Right lobe of liver (tissue), 4 donors: ENCODE data around the gene ZFPM1.

Experiments
- POLR2A ChIP-seq: fragments of 450-650 bp; IDR thresholded peaks from one replicate; pipeline ENCODE4 v1.6.1; 2017; ENCODE audit warnings: antibody characterized with exemption, mild to moderate bottlenecking
- TF ChIP-seq, protein P1 (sequence below), 4 donors: fragments of 200-600 bp in 3 of 4; fragments of 450-650 bp in 1 of 4; IDR thresholded peaks; one replicate each; pipeline versions ENCODE4 v1.5.1 to v1.8.0; 2016 to 2022; ENCODE audit warnings: antibody characterized with exemption in 4 of 4, mild to moderate bottlenecking in 2 of 4
- donor health status: DM: no; HTN: no; CAD: no.
- donor health status: DM: no; HTN: no; CAD: no.
- donor health status: DM: no; HTN: yes; CAD: no.

DNA sequence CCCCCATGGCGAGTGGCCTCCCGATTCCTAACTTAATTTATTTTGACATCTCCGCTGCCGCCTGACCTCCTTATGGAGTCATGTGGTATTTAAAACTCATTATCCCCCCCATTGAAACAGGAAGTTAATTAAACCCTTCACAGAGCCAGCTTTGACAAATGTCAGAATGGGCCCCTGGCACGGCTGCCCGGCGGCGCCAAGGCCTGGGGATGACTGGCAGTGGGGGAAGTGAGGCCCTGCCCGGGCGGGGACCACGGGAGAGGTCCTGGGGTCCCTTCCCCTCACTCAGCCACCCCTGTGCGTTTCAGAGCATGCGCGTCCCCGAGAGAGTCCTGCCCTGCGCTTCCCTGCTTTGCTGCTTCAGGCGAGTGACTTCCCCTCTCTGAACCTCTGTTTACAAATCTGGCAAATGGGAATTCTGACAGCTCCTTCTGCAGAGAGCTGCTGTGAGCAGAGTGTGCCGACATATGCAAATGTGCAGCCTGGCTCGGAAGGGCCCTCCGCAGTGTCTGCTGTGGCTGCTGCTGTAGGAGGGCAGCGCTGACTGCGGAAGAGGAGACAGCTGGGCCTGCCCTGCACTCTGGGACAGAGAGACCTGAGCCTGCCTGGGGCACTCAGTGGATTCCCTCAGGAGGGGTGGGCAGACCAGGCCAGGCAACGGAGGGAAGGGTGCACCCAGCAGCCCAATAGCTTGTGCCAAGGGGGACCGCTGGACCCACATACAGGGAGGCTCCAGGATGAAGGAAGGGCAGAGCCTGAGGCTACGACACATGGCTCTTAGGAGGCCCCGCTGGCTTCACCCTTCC lies 4.4 kb upstream of the ZFPM1 start:
- no peak for TF ChIP-seq POLR2A
- TF ChIP-seq, protein P1, sequence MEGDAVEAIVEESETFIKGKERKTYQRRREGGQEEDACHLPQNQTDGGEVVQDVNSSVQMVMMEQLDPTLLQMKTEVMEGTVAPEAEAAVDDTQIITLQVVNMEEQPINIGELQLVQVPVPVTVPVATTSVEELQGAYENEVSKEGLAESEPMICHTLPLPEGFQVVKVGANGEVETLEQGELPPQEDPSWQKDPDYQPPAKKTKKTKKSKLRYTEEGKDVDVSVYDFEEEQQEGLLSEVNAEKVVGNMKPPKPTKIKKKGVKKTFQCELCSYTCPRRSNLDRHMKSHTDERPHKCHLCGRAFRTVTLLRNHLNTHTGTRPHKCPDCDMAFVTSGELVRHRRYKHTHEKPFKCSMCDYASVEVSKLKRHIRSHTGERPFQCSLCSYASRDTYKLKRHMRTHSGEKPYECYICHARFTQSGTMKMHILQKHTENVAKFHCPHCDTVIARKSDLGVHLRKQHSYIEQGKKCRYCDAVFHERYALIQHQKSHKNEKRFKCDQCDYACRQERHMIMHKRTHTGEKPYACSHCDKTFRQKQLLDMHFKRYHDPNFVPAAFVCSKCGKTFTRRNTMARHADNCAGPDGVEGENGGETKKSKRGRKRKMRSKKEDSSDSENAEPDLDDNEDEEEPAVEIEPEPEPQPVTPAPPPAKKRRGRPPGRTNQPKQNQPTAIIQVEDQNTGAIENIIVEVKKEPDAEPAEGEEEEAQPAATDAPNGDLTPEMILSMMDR (IDR thresholded peaks at IDR 0.05) = no peak
